T-helper 17 cell (primary cell): ENCODE results near the gene GNG13. TPM values are rescaled to one million over a fixed set of nuclear protein-coding genes. Genes with fewer than 3 reads are reported as not detected.

Experiments used
- ATAC-seq: fragments of 150-1000 bp; cut with Tn5 transposase; 2 replicates; pipeline ENCODE4 v1.10.0; 2021; ENCODE audit warnings: mild to moderate bottlenecking, moderate library complexity
- DNase-seq, 3 donors: peaks; one replicate each; pipeline versions ENCODE4 v3.0.0 to v3.0.0-alpha.2; 2020 to 2021
- H3K9me3 ChIP-seq: one replicate; pipeline ENCODE4 v1.7.0; 2013; ENCODE audit warnings: low read length, mild to moderate bottlenecking; ENCODE audit not compliant: control insufficient read depth, poor library complexity, severe bottlenecking
- H3K27ac Mint-ChIP-seq: one replicate; pipeline ENCODE4 v1.8.0; 2022; ENCODE audit warnings: mild to moderate bottlenecking, moderate library complexity, mixed read lengths
- H3K27me3 Mint-ChIP-seq: one replicate; pipeline ENCODE4 v1.8.0; 2022; ENCODE audit warnings: mixed read lengths
- H3K36me3 Mint-ChIP-seq: one replicate; pipeline ENCODE4 v1.8.0; 2022; ENCODE audit warnings: low read depth, mixed read lengths
- H3K4me1 Mint-ChIP-seq: one replicate; pipeline ENCODE4 v1.8.0; 2022; ENCODE audit warnings: mild to moderate bottlenecking, mixed read lengths
- H3K4me3 Mint-ChIP-seq: one replicate; pipeline ENCODE4 v1.8.0; 2022; ENCODE audit warnings: mild to moderate bottlenecking, moderate library complexity, mixed read lengths
- total RNA-seq, 4 donors: library from RNA in 2 of 4; stranded (reverse) in 2 of 4; gene quantifications; one replicate each; pipeline ENCODE4 v1.2.3 and lab custom pipeline; 2022 to 2026

GNG13 gene
- total RNA-seq, 2 donors from 2014 or later = not detected

- no peak for ATAC-seq
- peaks cover 20% of the 10 kb centered on the region for H3K27me3 Mint-ChIP-seq
- H3K27ac Mint-ChIP-seq = no peak overlapping the region
- DNase-seq = no peak
- peaks cover 2% of the 10 kb centered on the region for H3K36me3 Mint-ChIP-seq
- no peak overlapping the region for H3K4me3 Mint-ChIP-seq
- no peaks in the 10 kb centered on the region for H3K9me3 ChIP-seq
- H3K4me1 Mint-ChIP-seq = peaks cover 8% of the 10 kb centered on the region
These were observed 14.4 kb upstream of the GNG13 start for GRCh38 chr16:814974-815373.

- Mint-ChIP-seq H3K27ac (no peak overlapping the region), H3K4me1 (peaks cover 2% of the 10 kb centered on the region), H3K4me3 (no peak overlapping the region), H3K36me3 (peaks cover 2% of the 10 kb centered on the region), H3K27me3 (peaks cover 20% of the 10 kb centered on the region)
- no peaks in the 10 kb centered on the region for H3K9me3 ChIP-seq
- DNase-seq (no peak), ATAC-seq (no peak)
These were observed 13.4 kb upstream of the GNG13 start for GRCh38 chr16:813916-814412.

DNA sequence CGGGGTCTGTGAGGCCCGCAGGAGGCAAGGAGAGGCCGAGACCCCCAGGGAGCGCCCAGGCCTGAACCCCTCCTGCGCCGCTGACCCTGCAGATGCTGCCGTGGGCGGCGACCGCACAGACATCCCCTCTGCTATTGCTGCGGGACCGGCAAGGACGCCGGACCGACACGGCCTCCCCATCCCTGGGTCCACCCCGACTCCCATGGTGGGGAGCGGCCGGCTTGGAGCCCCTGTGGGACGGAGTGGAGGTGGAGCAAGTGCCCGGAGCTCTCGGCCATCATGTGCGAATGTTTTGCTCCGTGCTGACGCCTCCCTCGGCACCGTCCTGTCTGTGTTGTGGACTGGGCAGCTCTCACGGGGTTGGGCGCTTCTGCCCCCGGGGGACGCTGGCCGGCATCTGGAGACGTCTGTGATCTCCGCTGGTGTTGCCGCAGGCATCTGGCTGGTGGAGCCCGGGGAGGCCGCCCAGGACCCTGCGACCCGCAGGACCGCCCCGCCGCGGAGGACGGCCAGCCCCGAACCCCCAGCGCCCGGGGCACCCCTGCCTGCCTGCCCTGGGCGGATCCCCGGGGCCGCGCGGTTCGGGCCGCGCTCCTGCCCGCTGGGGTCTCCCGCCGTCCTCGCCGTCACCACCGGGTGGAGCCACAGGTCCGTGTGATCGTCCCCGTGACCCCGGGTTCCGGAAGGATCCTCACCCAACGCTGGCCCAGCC is 12.8 kb upstream of the GNG13 start:
- peak in 1 of 3 donors; percentile 32 for DNase-seq
- Mint-ChIP-seq H3K27ac (no peak overlapping the region), H3K4me1 (peaks cover 6% of the 10 kb centered on the region), H3K27me3 (peaks cover 20% of the 10 kb centered on the region), H3K36me3 (peaks cover 2% of the 10 kb centered on the region), H3K4me3 (no peak overlapping the region)
- peak; percentile 81 for ATAC-seq
- H3K9me3 ChIP-seq = no peaks in the 10 kb centered on the region

DNA sequence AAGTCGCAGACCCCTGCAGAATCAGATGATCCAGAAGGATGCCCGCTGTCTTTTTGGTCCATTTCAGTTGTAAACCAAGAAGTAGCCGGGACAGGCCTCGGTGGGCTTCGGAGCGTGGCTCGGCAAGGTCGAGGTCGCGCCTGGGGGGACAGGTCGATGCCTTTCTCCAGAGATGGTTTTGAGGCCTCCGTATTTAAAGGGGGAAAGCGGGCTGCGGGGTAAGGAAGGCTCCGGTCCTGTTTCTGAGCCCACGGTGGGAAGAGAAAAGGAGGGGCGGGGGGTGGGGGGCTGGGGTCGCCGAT is 7.5 kb upstream of the GNG13 start:
- DNase-seq (no peak), ATAC-seq (no peak)
- peaks cover 2% of the 10 kb centered on the region for H3K36me3 Mint-ChIP-seq
- peak overlapping the region; percentile 94 for H3K27ac Mint-ChIP-seq
- no peaks in the 10 kb centered on the region for H3K9me3 ChIP-seq
- H3K27me3 Mint-ChIP-seq = peaks cover 13% of the 10 kb centered on the region
- peak overlapping the region; percentile 94 for H3K4me3 Mint-ChIP-seq
- peaks cover 11% of the 10 kb centered on the region for H3K4me1 Mint-ChIP-seq

- Mint-ChIP-seq H3K4me3 (peak overlapping the region; percentile 94), H3K27ac (peak overlapping the region; percentile 94), H3K36me3 (no peaks in the 10 kb centered on the region), H3K4me1 (peaks cover 9% of the 10 kb centered on the region), H3K27me3 (peaks cover 9% of the 10 kb centered on the region)
- H3K9me3 ChIP-seq = no peaks in the 10 kb centered on the region
- ATAC-seq = peak; percentile 91
- peak; percentile 61 to 71 (median 62) for DNase-seq
These were observed 7.0 kb upstream of the GNG13 start for GRCh38 chr16:807347-808084.

DNA sequence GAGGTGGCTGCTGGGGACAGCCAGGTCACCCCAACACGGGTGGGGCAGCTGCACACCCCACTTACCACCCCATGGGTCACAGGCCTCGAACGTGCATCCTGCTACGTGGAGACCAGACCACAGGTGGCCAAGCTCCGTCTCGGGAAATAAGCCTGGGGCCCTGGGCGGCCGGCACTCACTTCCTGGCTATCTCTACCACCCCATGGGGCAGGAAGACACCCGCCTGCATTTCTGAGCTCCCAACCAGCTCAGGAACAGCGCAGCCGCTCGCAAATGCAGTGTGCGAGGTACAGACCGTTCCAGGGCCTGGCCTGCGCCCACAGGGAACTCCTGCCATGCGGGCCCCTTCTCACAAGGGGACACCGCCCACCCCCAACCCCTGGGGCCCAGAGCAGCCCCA is 4.9 kb upstream of the GNG13 start:
- no peak for DNase-seq
- H3K9me3 ChIP-seq = no peaks in the 10 kb centered on the region
- no peak overlapping the region for H3K4me3 Mint-ChIP-seq
- peaks cover 9% of the 10 kb centered on the region for H3K4me1 Mint-ChIP-seq
- no peaks in the 10 kb centered on the region for H3K36me3 Mint-ChIP-seq
- ATAC-seq = no peak
- peaks cover 7% of the 10 kb centered on the region for H3K27me3 Mint-ChIP-seq
- H3K27ac Mint-ChIP-seq = no peak overlapping the region

- no peak for DNase-seq
- Mint-ChIP-seq H3K36me3 (no peaks in the 10 kb centered on the region), H3K27ac (no peak overlapping the region), H3K4me1 (peaks cover 9% of the 10 kb centered on the region), H3K27me3 (peaks cover 7% of the 10 kb centered on the region), H3K4me3 (no peak overlapping the region)
- no peak for ATAC-seq
- H3K9me3 ChIP-seq = no peaks in the 10 kb centered on the region
These were observed 3.9 kb upstream of the GNG13 start for GRCh38 chr16:804193-805048.

DNA sequence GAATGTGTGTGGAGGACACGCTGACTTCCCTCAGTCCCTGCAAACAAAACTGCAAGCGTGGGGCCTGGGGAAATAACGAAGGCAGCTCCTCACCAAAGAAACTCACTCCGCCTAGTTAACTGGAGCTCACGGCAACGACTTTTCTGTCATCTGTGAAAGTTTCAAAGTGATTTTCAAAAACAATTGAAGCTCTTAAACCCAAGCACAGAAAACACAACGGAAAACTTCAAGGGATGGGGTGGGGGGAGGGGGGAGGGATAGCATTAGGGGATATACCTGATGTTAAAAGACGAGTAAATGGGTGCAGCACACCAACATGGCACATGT is 3.2 kb upstream of the GNG13 start:
- Mint-ChIP-seq H3K4me3 (no peak overlapping the region), H3K4me1 (peaks cover 9% of the 10 kb centered on the region), H3K36me3 (no peaks in the 10 kb centered on the region), H3K27me3 (peaks cover 11% of the 10 kb centered on the region), H3K27ac (no peak overlapping the region)
- ATAC-seq = no peak
- no peaks in the 10 kb centered on the region for H3K9me3 ChIP-seq
- no peak for DNase-seq

DNA sequence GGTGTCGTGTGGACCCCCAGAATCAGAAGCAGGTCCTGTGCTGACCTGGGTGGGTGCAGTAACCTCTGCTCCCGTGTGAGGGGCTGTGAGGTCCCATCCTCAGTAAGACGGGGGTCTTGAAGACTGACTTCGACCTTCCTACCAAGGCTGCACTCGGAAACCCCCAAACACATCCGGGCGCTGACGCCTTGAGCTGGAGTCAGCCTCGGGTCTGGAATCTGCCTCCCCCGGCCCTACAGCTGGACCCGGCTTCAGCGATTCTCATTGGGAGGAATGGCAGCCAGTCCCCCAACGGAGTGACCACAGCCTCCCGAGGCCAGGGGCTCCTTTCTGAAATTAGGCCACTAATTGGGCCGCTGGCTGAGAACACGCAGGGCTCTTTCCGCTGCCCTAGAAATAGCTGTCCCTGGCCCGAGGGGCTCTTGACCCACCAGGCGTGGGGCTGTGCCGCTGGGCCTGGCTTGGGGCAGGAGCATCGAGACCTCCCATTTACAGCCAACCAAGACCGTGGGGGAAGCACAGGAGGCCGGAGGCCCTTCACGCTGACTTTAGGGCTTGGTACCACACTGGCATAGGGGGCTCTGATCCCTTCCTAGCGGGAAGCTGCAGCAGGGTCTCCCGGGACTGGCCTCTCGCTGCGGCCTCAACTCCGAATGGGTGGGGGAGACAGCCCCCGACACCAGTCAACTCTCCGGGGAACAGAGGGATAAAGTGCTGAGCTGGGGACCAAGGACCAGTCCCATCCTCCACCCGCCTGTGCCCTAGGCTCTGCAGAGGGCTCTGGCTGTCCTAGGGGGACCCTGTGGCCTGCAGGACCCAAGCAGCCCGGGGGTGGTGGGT is 2.6 kb upstream of the GNG13 start:
- no peak for ATAC-seq
- H3K36me3 Mint-ChIP-seq = no peaks in the 10 kb centered on the region
- H3K27ac Mint-ChIP-seq = no peak overlapping the region
- H3K4me3 Mint-ChIP-seq = no peak overlapping the region
- H3K27me3 Mint-ChIP-seq = peaks cover 15% of the 10 kb centered on the region
- no peak for DNase-seq
- peaks cover 5% of the 10 kb centered on the region for H3K4me1 Mint-ChIP-seq
- H3K9me3 ChIP-seq = no peaks in the 10 kb centered on the region

DNA sequence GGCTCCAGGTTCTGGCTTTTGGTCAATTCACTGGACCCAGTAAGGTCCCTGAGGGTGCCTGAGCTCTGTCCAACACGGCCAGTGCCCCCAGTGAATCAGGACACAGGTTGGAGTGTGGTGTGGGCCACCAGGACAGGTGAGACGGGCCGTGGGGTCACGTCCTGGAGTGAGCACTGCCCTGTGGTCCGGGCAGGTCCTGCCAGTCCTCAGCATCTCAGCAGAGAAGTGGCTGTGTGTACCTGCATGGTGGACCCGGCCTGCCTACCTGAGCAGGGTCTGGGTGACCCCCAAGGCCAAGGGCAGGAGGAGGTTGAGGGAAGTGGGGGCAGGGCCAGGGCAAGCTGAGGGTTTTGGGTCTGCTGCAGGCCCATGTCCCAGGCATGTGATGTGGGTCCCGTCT is 1.9 kb upstream of the GNG13 start:
- DNase-seq (no peak), ATAC-seq (no peak)
- no peaks in the 10 kb centered on the region for H3K9me3 ChIP-seq
- no peak overlapping the region for H3K27ac Mint-ChIP-seq
- H3K27me3 Mint-ChIP-seq = peaks cover 15% of the 10 kb centered on the region
- peaks cover 2% of the 10 kb centered on the region for H3K36me3 Mint-ChIP-seq
- H3K4me1 Mint-ChIP-seq = no peaks in the 10 kb centered on the region
- no peak overlapping the region for H3K4me3 Mint-ChIP-seq

DNA sequence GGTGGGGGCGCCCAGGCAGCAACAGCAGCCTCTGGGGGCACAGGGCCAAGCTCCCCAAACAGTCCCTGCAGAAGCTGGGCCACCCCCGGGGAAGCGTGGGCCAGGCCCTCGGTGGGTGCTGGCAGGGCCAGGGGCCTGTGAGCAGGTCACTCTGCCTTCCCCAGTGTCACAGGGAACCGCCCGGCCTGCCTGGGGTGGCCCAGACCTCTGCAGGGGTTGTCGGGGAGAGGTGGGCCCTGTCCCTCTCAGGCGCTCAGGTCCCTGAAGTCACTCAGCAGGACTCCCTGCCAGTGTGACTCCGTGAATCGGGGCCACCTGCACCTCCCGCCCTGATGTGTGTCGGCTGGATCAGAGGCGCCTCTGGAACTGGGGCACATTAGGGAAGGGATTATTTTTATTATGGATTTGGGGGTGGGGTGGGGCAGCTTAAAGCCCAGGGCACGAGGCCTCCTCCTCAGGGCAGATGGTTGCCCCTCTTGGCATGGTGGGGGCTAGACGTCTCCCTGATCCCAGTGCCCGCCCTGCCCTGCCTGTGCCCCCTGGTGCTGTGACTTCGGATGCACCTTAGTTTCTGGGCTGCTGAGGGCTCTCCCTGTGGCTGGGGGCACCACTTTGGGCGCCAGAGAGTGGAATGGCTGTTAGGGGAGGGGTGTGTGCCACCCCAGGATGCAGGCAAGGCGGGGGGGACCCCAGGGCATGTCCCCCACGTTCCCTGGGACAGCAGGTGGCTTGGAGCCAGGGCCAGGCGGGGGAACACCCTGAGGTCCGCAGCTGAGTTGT is 1.2 kb upstream of the GNG13 start:
- no peak for ATAC-seq
- Mint-ChIP-seq H3K36me3 (peaks cover 2% of the 10 kb centered on the region), H3K4me3 (no peak overlapping the region), H3K27me3 (peaks cover 15% of the 10 kb centered on the region), H3K4me1 (no peaks in the 10 kb centered on the region), H3K27ac (no peak overlapping the region)
- no peak for DNase-seq
- no peaks in the 10 kb centered on the region for H3K9me3 ChIP-seq

GRCh38 chr16:800834-801511 is 439 bp upstream of the GNG13 start:
- ATAC-seq = no peak
- no peaks in the 10 kb centered on the region for H3K9me3 ChIP-seq
- Mint-ChIP-seq H3K36me3 (peaks cover 2% of the 10 kb centered on the region), H3K27me3 (peaks cover 15% of the 10 kb centered on the region), H3K4me3 (no peak overlapping the region), H3K27ac (no peak overlapping the region), H3K4me1 (no peaks in the 10 kb centered on the region)
- DNase-seq = no peak
